CD4-positive, alpha-beta T cell treated with Interleukin-12 subunit alpha and Interleukin-12 subunit beta, for 1 hour (primary cell): Measurements from ENCODE around the gene TECR.
"Not testable (repeated sequence)": the region's sequence is repeated elsewhere in the genome, so short reads cannot be mapped to it uniquely, and the experiment has no call there.

Source experiments
- DNase-seq: peaks from one replicate; pipeline ENCODE4 v3.0.0-alpha.2; 2020

Gene TECR

GRCh38 chr19:14562660-14563589, 33.5 kb downstream of the TECR start:
- DNase-seq = no peak

GRCh38 chr19:14563590-14563926, 34.2 kb downstream of the TECR start:
- no peak for DNase-seq

- peak; percentile 60 for DNase-seq
Observed at GRCh38 chr19:14563989-14564651, 34.7 kb downstream of the TECR start.

GRCh38 chr19:14564652-14565297, 35.4 kb downstream of the TECR start:
- DNase-seq = not testable (repeated sequence)

GRCh38 chr19:14565298-14565679, 35.9 kb downstream of the TECR start:
- no peak for DNase-seq

GRCh38 chr19:14565765-14566711, 36.6 kb downstream of the TECR start:
- no peak for DNase-seq

- no peak for DNase-seq
Observed at GRCh38 chr19:14566712-14567077, 37.3 kb downstream of the TECR start.

- DNase-seq = no peak
Observed at GRCh38 chr19:14567079-14567478, 37.7 kb downstream of the TECR start.

GRCh38 chr19:14570864-14571527, 41.6 kb downstream of the TECR start:
- DNase-seq = no peak

GRCh38 chr19:14571695-14572490, 42.5 kb downstream of the TECR start, which contains the start of gene NDUFB7:
TSS of gene NDUFB7 (minus strand) at chr19:14572066. CDS start at chr19:14572000, 66 bp downstream.
- peak; percentile 94 for DNase-seq

GRCh38 chr19:14575428-14575980, 46.1 kb downstream of the TECR start:
- no peak for DNase-seq

GRCh38 chr19:14576363-14576762, 47.0 kb downstream of the TECR start:
- no peak for DNase-seq

GRCh38 chr19:14577264-14577663, 47.9 kb downstream of the TECR start:
- no peak for DNase-seq

GRCh38 chr19:14577885-14578427, 48.6 kb downstream of the TECR start:
- DNase-seq = no peak

- DNase-seq = no peak
Observed at GRCh38 chr19:14580623-14581237, 51.3 kb downstream of the TECR start.

- no peak for DNase-seq
Observed at GRCh38 chr19:14582894-14583340, 53.5 kb downstream of the TECR start, which contains the start of gene CLEC17A. TSS of gene CLEC17A (plus strand) at chr19:14583084. CDS start at chr19:14583161, 77 bp downstream.

- not testable (repeated sequence) for DNase-seq
Observed at GRCh38 chr19:14584372-14584771, 55.0 kb downstream of the TECR start.

GRCh38 chr19:14585187-14585586, 55.8 kb downstream of the TECR start:
- DNase-seq = not testable (repeated sequence)

GRCh38 chr19:14589433-14589832, 60.0 kb downstream of the TECR start:
- not testable (repeated sequence) for DNase-seq

- DNase-seq = no peak
Observed at GRCh38 chr19:14595558-14595957, 66.2 kb downstream of the TECR start.
